Amygdala (tissue), 56 donors: ENCODE results near the gene CIB4.
"Not testable (repeated sequence)": the region's sequence is repeated elsewhere in the genome, so short reads cannot be mapped to it uniquely, and the experiment has no call there.

Experiments used
- DNase-seq, 56 donors: peaks; one replicate each; lab custom pipeline; 2025; lab: John Stamatoyannopoulos, UW

CIB4 gene

GRCh38 chr2:26668856-26669750 lies 27.9 kb upstream of the CIB4 start:
- no peak for DNase-seq

GRCh38 chr2:26668041-26668440 lies 26.9 kb upstream of the CIB4 start:
- no peak for DNase-seq

DNA sequence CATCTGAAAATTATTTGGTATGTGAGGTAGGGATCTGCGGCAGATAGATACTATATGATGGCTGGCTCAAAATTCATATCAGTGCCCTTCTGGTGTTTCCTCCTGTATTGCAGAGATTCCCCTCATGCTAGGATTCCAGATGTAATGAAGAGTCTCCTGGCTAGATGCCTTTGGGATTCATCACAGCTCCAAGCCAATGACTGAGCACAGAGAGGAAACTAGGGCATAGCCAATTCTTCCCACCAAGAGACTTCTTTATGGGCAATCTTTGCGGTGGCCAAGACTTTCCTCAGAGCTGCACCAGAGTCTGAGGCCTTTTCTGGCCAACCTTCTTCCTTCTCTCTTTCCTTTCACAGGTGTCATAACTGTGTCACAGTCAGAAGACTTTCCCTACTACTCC lies 25.5 kb upstream of the CIB4 start:
- no peak for DNase-seq

DNA sequence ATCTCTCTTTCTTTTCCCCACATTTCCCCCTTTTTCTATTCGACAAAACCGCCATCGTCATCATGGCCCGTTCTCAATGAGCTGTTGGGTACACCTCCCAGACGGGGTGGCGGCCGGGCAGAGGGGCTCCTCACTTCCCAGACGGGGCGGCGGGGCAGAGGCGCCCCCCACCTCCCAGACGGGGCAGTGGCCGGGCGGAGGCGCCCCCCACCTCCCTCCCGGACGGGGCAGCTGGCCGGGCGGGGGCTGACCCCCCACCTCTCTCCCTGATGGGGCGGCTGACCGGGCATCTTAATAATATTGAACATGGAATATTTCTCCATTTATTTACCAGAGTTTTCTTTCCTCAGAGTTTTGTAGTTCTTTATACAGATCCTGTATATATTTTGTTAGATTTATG lies 24.1 kb upstream of the CIB4 start:
- DNase-seq = not testable (repeated sequence)

DNA sequence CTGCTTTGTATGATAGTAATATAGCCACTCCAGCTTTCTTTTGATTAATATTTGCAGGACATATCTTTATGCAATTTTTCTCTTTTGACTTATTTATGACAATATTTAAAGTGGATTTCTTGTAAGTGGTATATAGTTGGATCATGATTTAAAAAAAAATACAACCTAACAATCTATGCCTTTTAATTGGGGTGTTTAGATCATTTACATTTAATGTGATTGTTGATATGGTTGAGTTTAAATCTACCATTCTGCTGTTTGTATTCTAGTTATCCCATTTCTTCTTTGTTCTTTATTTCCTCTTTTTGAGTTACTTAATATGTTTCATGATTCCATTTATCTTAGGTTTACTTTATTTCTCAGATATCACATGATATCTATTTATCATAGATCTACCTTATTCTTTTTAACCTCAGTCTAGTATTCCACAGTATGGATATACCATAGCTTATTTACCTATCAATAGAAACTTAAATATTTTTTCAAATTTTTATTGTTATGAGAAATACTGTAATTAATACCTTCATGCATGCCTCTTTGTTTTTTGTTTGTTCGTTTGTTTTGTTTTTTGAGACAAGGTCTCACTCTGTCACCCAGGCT lies 19.3 kb upstream of the CIB4 start:
- DNase-seq = no peak

DNA sequence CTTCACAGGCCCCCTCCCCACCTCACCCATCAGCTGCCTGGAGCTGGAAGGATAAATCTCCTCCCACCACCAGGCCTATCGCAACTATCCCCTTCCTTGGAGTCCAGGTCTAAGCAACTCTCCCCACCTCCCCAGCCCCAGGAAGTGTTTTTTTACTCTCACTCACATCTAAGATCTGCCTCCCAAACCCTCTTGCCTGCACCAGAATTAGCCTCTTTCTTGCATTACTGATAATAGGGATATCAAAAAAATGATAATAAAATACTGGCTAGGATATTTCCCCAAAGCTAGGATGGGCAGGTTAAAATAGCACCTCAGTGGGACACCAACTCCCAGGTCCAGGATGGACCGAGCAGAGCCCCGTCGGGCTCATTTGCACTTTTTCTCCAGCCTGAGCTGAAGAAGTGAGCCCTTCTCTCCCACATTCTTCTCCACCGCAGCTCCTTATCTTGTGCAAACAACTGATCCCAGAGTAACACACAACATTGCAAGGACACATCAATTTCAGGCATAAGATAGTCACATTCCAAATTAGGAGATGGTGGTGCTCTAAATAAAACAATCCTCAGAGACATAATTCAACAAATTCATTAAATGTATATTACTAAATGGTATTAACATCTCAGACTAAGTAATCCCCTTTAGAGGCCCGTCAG lies 17.7 kb upstream of the CIB4 start:
- no peak for DNase-seq

- no peak for DNase-seq
These were observed 16.1 kb upstream of the CIB4 start for GRCh38 chr2:26657265-26657664.

- DNase-seq = no peak
These were observed 14.5 kb upstream of the CIB4 start for GRCh38 chr2:26655611-26656195.

DNA sequence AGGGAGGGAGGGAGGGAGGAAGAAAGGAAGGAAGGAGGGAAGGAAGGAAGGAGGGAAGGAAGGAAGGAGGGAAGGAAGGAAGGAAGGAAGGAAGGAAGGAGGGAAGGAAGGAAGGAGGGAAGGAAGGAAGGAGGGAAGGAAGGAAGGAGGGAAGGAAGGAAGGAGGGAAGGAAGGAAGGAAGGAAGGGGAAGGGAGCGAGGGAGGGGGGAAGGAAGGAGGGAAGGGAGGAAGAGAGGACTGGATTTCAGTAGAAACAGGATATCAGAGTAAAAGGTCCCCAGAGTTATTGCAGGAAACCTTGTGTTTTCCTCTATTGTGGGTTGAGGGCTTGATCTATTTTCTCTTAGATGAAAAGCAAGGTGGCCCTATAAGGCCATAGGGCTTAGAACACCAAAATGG lies 14.0 kb upstream of the CIB4 start:
- DNase-seq = not testable (repeated sequence)

DNA sequence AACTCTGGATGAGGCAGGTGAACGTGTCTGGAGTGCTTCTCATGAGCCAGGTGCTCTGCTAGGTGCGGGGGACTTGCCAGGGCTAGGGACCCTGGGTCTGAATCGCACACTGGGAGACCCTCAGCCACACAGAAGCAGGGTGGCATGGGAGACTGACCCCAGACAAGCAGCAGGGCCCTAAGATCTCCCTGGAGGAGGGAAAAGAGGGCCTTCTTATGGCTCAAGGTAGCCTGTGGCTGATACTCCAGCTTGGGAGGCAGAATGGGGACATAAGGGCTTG lies 12.8 kb upstream of the CIB4 start:
- no peak for DNase-seq

DNA sequence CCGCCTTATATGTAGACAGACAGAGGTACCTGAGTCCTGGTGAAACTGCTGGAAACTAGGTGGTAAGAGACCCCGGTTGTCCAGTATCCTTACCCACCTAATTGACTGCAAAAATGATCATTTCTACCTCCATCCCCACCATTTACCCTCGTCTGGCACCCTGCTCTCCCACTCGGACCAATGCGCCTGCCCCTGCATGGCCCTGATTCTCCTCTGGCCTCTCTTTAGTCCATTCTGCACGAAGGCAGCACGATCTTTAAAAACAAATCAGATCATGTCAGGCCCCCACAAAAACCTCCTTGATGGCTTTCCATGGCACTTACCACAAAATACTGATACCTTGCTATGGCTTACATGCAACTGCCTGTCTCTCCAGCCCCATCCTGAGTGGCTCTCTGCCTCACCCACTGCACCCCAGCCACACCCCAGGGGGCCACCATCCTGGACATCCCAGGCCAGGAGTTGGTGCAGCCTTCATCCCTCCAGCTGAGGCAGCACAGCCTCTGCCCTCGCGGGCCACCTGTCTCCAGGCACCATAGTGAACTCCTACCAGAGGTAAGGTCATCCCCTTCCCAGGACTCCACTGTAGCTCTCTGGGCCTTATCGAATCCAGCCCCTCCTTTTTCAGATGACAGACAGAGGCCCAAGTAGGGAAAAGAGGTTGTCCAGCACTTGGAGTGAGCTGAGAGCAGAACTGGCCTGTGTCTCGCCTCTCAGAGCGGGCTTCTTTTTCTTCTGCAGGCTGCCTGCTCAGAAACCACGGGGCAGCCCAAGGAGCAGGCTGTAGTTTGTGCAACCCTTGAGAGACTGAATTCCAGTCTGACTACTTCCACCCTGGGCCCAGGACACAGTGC lies 12.3 kb upstream of the CIB4 start:
- DNase-seq = no peak

GRCh38 chr2:26652361-26653041 lies 11.3 kb upstream of the CIB4 start:
- DNase-seq = no peak

GRCh38 chr2:26651799-26652198 lies 10.6 kb upstream of the CIB4 start:
- DNase-seq = no peak

- no peak for DNase-seq
These were observed 10.3 kb upstream of the CIB4 start for GRCh38 chr2:26651470-26651771.

DNA sequence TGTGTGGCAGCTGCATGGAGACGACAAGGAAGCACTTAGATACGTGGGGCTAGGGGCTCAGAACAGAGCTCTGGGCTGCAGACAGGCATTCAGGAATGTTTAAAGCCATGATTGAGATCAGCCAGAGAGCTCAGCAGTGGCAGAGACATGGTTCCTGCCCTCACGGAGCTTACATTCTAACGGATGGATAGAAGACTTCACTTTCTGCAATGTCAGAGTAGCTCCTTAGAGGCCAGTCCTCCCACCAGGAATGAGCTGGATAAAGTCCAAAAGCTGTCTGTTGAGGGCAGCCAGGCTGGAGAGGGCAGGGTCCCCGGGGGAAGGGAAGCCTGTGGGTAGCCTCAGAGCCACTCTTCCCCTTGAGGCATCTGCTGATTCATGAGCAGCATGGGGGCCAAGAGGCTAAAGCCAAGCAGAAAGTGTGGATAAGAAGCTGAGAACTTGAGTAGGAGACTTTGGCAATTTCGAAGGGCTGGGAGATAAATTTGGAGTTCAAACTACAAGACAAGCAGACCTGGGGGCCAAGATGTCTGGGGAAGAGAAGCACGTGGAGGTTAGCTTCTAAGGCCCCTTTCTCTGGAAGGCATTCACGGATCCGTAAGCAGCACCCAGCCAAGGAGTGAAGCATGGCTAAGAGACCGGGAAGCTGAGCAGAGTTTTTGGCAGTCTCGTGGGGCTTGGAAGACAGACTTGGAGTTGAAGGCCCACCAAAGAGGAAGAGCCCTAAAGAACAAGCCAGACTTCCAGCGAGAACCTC lies 9.7 kb upstream of the CIB4 start:
- no peak for DNase-seq

GRCh38 chr2:26649992-26650712 lies 9.0 kb upstream of the CIB4 start:
- no peak for DNase-seq

- no peak for DNase-seq
These were observed 8.2 kb upstream of the CIB4 start for GRCh38 chr2:26649322-26649721.

DNA sequence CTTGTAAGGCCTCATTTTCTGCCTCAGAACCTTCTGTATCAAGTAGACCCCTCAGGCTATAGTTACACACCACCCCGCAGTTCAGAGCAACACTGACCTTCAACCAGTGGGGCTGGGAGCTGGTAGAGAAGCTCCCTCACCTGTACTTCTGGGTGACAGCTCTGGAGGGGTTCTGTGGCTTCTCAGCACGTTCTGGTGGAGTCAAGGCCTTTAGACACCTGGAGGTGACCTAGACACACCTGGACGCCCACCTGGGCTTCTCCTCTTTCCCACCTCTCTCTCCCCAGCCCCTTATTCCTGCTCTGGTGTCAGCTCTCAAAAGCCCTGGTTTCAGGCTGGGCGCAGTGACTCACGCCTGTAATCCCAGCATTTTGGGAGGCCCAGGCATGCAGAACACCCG lies 7.3 kb upstream of the CIB4 start:
- DNase-seq = no peak

- no peak for DNase-seq
These were observed 6.8 kb upstream of the CIB4 start for GRCh38 chr2:26647981-26648380.
